ENCODE measurements around the gene HRC.
"Not testable (repeated sequence)": the region's sequence is repeated elsewhere in the genome, so short reads cannot be mapped to it uniquely, and the experiment has no call there.

DNA sequence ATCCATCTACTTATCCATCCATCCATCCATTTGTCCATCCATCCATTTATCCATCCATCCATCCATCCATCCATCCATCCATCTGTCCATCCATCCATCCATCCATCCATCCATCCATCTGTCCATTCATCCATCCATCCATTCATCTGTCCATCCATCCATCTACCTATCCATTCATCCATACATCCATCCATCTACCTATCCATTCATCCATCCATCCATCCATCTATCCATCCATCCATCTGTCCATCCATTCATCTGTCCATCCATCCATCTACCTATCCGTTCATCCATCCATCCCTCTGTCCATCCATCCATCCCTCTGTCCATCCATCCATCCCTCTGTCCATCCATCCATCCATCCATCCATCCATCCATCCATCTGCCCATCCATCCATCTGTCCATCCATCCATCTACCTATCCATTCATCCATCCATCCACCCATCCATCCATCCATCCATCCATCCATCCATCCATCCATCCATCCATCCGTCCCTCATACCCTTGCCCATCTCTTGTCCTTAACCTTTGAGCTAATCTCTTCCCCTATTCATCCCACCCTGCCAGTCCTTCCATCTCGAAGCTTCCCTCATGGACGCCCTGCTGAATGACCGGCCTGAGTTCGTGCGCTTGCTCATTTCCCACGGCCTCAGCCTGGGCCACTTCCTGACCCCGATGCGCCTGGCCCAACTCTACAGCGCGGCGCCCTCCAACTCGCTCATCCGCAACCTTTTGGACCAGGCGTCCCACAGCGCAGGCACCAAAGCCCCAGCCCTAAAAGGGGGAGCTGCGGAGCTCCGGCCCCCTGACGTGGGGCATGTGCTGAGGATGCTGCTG is 27.0 kb upstream of the HRC start:
- TF ChIP-seq, protein P1, sequence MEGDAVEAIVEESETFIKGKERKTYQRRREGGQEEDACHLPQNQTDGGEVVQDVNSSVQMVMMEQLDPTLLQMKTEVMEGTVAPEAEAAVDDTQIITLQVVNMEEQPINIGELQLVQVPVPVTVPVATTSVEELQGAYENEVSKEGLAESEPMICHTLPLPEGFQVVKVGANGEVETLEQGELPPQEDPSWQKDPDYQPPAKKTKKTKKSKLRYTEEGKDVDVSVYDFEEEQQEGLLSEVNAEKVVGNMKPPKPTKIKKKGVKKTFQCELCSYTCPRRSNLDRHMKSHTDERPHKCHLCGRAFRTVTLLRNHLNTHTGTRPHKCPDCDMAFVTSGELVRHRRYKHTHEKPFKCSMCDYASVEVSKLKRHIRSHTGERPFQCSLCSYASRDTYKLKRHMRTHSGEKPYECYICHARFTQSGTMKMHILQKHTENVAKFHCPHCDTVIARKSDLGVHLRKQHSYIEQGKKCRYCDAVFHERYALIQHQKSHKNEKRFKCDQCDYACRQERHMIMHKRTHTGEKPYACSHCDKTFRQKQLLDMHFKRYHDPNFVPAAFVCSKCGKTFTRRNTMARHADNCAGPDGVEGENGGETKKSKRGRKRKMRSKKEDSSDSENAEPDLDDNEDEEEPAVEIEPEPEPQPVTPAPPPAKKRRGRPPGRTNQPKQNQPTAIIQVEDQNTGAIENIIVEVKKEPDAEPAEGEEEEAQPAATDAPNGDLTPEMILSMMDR (IDR thresholded peaks at IDR 0.05), result not testable (repeated sequence)
- TF ChIP-seq EP300, POLR2A (IDR thresholded peaks at IDR 0.05): not testable (repeated sequence)

Data from suprapubic skin (tissue), 3 donors.